IMR-90 (cell line): Measurements from ENCODE around the gene UBE2L3. TPM values are rescaled to one million over a fixed set of nuclear protein-coding genes. Genes with fewer than 3 reads are reported as not detected.
A peak's percentile ranks its signal among the peaks of the same experiment; 100 is the strongest.

Source experiments
- ATAC-seq: fragments of 200-7000 bp; cut with Tn5 transposase; 2 replicates; pipeline ENCODE4 v1.9.1; 2020; ENCODE audit warnings: low read depth, mild to moderate bottlenecking, moderate library complexity
- BruUV-seq: library from RNA; stranded (reverse); fragments of 400-500 nt; replicated peaks from 2 replicates; lab custom pipeline; 2021; lab: Mats Ljungman, UMichigan
- CTCF ChIA-PET: fragments of 300-600 bp; formaldehyde crosslinking; extraction: SDS; loops from one replicate; lab custom pipeline; 2021; ENCODE audit warnings: antibody characterized with exemption; lab: Yijun Ruan, JAX
- POLR2A ChIA-PET: fragments of 300-600 bp; sonication (Branson Sonifier 250); formaldehyde crosslinking; loops from one replicate; lab custom pipeline; 2022; ENCODE audit warnings: antibody characterized with exemption; ENCODE audit not compliant: unreplicated experiment; lab: Charles Lee
- DNase-seq: peaks from one replicate; pipeline ENCODE4 v3.0.0; 2013
- H2AFZ ChIP-seq: replicated peaks from 2 replicates; pipeline ENCODE3; 2013; ENCODE audit warnings: low read length, mild to moderate bottlenecking; ENCODE audit not compliant: poor library complexity
- H2AK5ac ChIP-seq: 2 replicates; pipeline ENCODE4 v1.6.1; 2013; ENCODE audit warnings: low read depth, low read length, inconsistent platforms
- H2AK9ac ChIP-seq: replicated peaks from 2 replicates; pipeline ENCODE3; 2013; ENCODE audit warnings: mild to moderate bottlenecking, low read depth, low read length, moderate library complexity; ENCODE audit not compliant: poor library complexity
- H2BK120ac ChIP-seq: 2 replicates; pipeline ENCODE4 v1.6.1; 2013; ENCODE audit warnings: low read depth, low read length, inconsistent platforms
- H2BK15ac ChIP-seq: 3 replicates; pipeline ENCODE4 v1.6.1; 2013; ENCODE audit warnings: low read depth, low read length, inconsistent platforms
- H2BK20ac ChIP-seq: 2 replicates; pipeline ENCODE4 v1.6.1; 2013; ENCODE audit warnings: low read depth, mild to moderate bottlenecking, inconsistent platforms, low read length, moderate library complexity
- H2BK5ac ChIP-seq: 2 replicates; pipeline ENCODE4 v1.6.1; 2013; ENCODE audit warnings: mild to moderate bottlenecking, low read depth, low read length, inconsistent platforms; ENCODE audit not compliant: poor library complexity, severe bottlenecking
- H3K14ac ChIP-seq: replicated peaks from 2 replicates; pipeline ENCODE4 v1.6.1; 2013; ENCODE audit warnings: low read depth, low read length, inconsistent platforms
- H3K18ac ChIP-seq: 2 replicates; pipeline ENCODE4 v1.6.1; 2013; ENCODE audit warnings: low read depth, low read length, control low read depth
- H3K23ac ChIP-seq: 2 replicates; pipeline ENCODE4 v1.6.1; 2013; ENCODE audit warnings: low read depth, low read length, inconsistent platforms
- H3K27ac ChIP-seq: 2 replicates; pipeline ENCODE4 v1.5.1; 2013; ENCODE audit warnings: mild to moderate bottlenecking, control low read depth, low read length; ENCODE audit not compliant: insufficient read depth
- H3K27me3 ChIP-seq: 2 replicates; pipeline ENCODE4 v1.6.1; 2013; ENCODE audit warnings: low read length; ENCODE audit not compliant: control insufficient read depth, insufficient read depth
- H3K36me3 ChIP-seq: 2 replicates; pipeline ENCODE4 v1.6.1; 2013; ENCODE audit warnings: low read length, mixed read lengths; ENCODE audit not compliant: control insufficient read depth, insufficient read depth
- H3K4ac ChIP-seq: 2 replicates; pipeline ENCODE4 v1.6.1; 2013; ENCODE audit warnings: low read depth, low read length, inconsistent platforms
- H3K4me1 ChIP-seq: 2 replicates; pipeline ENCODE4 v1.6.1; 2013; ENCODE audit warnings: low read length, mixed read lengths; ENCODE audit not compliant: control insufficient read depth, insufficient read depth
- H3K4me2 ChIP-seq: 2 replicates; pipeline ENCODE4 v1.6.1; 2013; ENCODE audit warnings: low read depth, mild to moderate bottlenecking, control low read depth, low read length, moderate library complexity
- H3K4me3 ChIP-seq: 2 replicates; pipeline ENCODE4 v1.5.1; 2013; ENCODE audit warnings: low read depth, mild to moderate bottlenecking, control low read depth, low read length, moderate library complexity; ENCODE audit not compliant: insufficient read depth
- H3K56ac ChIP-seq: 2 replicates; pipeline ENCODE4 v1.6.1; 2013; ENCODE audit warnings: low read length, inconsistent platforms; ENCODE audit not compliant: insufficient read depth; ENCODE audit errors: extremely low read depth
- H3K79me1 ChIP-seq, 2 experiments: 2 replicates each; pipeline ENCODE4 v1.6.1; 2013; ENCODE audit warnings: low read length in 2 of 2, inconsistent platforms in 1 of 2, low read depth in 1 of 2
- H3K9ac ChIP-seq: 2 replicates; pipeline ENCODE4 v1.6.1; 2013; ENCODE audit warnings: low read depth, low read length, control low read depth
- H3K9me1 ChIP-seq: 2 replicates; pipeline ENCODE4 v1.6.1; 2013; ENCODE audit warnings: low read length, inconsistent platforms; ENCODE audit not compliant: insufficient read depth
- H3K9me3 ChIP-seq: 2 replicates; pipeline ENCODE4 v1.6.1; 2013; ENCODE audit warnings: low read length; ENCODE audit not compliant: control insufficient read depth, insufficient read depth
- H4K20me1 ChIP-seq: 2 replicates; pipeline ENCODE4 v1.6.1; 2013; ENCODE audit warnings: low read length, inconsistent platforms; ENCODE audit not compliant: insufficient read depth
- H4K5ac ChIP-seq: 2 replicates; pipeline ENCODE4 v1.6.1; 2013; ENCODE audit warnings: mild to moderate bottlenecking, low read depth, low read length, control low read depth
- H4K8ac ChIP-seq, 2 experiments: 2 replicates each; pipeline ENCODE4 v1.6.1; 2013; ENCODE audit warnings: low read depth in 2 of 2, low read length in 2 of 2, control low read depth in 1 of 2, inconsistent platforms in 1 of 2
- H4K91ac ChIP-seq: 2 replicates; pipeline ENCODE4 v1.6.1; 2013; ENCODE audit warnings: low read depth, low read length, inconsistent platforms; ENCODE audit not compliant: insufficient read depth
- BHLHE40 ChIP-seq: fragments of 150-350 bp; IDR thresholded peaks from 2 replicates; pipeline ENCODE4 v1.6.1; 2016; ENCODE audit warnings: mild to moderate bottlenecking, low read depth, low read length
- CHD1 ChIP-seq: IDR thresholded peaks from 2 replicates; pipeline ENCODE4 v1.6.1; 2012; ENCODE audit warnings: low read depth, low read length, improper control_type of control experiment
- FOS ChIP-seq: fragments of 150-350 bp; IDR thresholded peaks from 2 replicates; pipeline ENCODE4 v1.6.1; 2016; ENCODE audit warnings: low read depth, low read length
- MAFK ChIP-seq: IDR thresholded peaks from 2 replicates; pipeline ENCODE4 v1.6.1; 2012; ENCODE audit warnings: low read depth, low read length, improper control_type of control experiment
- MXI1 ChIP-seq: IDR thresholded peaks from 2 replicates; pipeline ENCODE4 v1.6.1; 2012; ENCODE audit warnings: low read depth, mild to moderate bottlenecking, low read length, moderate library complexity, borderline replicate concordance
- RAD21 ChIP-seq: IDR thresholded peaks from 2 replicates; pipeline ENCODE4 v1.6.1; 2012; ENCODE audit warnings: low read length, improper control_type of control experiment
- SMC3 ChIP-seq: fragments of 150-350 bp; IDR thresholded peaks from 2 replicates; pipeline ENCODE4 v1.6.1; 2016; ENCODE audit warnings: low read depth, mild to moderate bottlenecking, antibody characterized with exemption, low read length, moderate library complexity
- WGBS, 2 experiments: methylation state at CpG; one replicate each; pipeline versions ENCODE4 v1.1.5 to v1.1.7; 2013; ENCODE audit warnings: missing lambda C conversion rate in 2 of 2; ENCODE audit not compliant: insufficient read length in 1 of 2; ENCODE audit errors: extremely low coverage in 2 of 2; 5-methylcytosine and 5-hydroxymethylcytosine counted together
- dilution Hi-C: fragments of 300-500 bp; cut with HindIII; formaldehyde crosslinking; loops from one replicate; pipeline ENCODE4 v1.14.3; 2018; ENCODE audit warnings: low sequenced_read_pairs; ENCODE audit not compliant: unreplicated experiment
- in situ Hi-C: fragments of 300-500 bp; cut with MboI; formaldehyde crosslinking; loops from 3 replicates; pipeline ENCODE4 v1.14.3; 2019; ENCODE audit warnings: low sequenced_read_pairs, inconsistent platforms, mixed read lengths
- intact Hi-C: fragments of 100-400 bp; cut with micrococcal nuclease; formaldehyde crosslinking; loops from 2 replicates; pipeline ENCODE4 v1.10.0; 2022
- polyA plus RNA-seq, 3 experiments: library from polyadenylated mRNA; depleted of rRNA; stranded (reverse); fragments of >200 nt; gene quantifications; 2 replicates each; pipeline ENCODE4 v1.2.3, GENCODE V29; 2012; ENCODE audit warnings: low replicate concordance in 1 of 3
- total RNA-seq: library from RNA; depleted of rRNA; stranded (reverse); fragments of >200 nt; gene quantifications from 2 replicates; pipeline ENCODE4 v1.2.3, GENCODE V29; 2012
- TF ChIP-seq, protein P1 (sequence below): conservative IDR thresholded peaks from 2 replicates; pipeline ENCODE4 v1.5.1; 2012; ENCODE audit warnings: mild to moderate bottlenecking, low read depth, low read length, improper control_type of control experiment

UBE2L3 gene
- total and polyA plus RNA-seq, 2 of the 4 experiments (the other 2 are of a cell fraction), result 29.0 to 72.9 TPM

GRCh38 chr22:21642584-21643448, 75.3 kb downstream of the UBE2L3 start:
- peak overlapping the region; percentile 73 for H3K9ac ChIP-seq
- in situ Hi-C loops, result no loop called here
- H4K20me1 ChIP-seq, result peaks cover 14% of the 10 kb centered on the region
- dilution Hi-C loops, result no loop called here
- no peak overlapping the region for H2BK20ac ChIP-seq
- no peak overlapping the region for H2BK5ac ChIP-seq
- no peaks in the 10 kb centered on the region for H3K27me3 ChIP-seq
- WGBS, 2 experiments, result 3% methylated on average over 18 of the region's 56 CpGs; no CpG with 5 or more reads in 1 of the 2 experiments
- H3K79me1 ChIP-seq, result peaks cover 6 to 27% of the 10 kb centered on the region in 2 experiments; a peak in 3 of 4 replicates
- CTCF ChIA-PET, result interaction anchor here (0.6 to 3.1 kb wide), 5 partner anchors 9 to 351 kb away, joined by 3 to 28 read pairs (median 3); partner anchors contain the start of gene YDJC
- no peak overlapping the region for H4K5ac ChIP-seq
- H2BK15ac ChIP-seq, result no peak overlapping the region
- H2AK5ac ChIP-seq, result no peak overlapping the region
- no TSS peak for BruUV-seq
- peak overlapping the region; percentile 46; the same call in 1 of the 2 replicates for H3K23ac ChIP-seq
- H3K4me3 ChIP-seq, result peak overlapping the region; percentile 87
- no peaks in the 10 kb centered on the region for H3K9me3 ChIP-seq
- no peak overlapping the region for H4K91ac ChIP-seq
- ATAC-seq, result no peak
- peaks cover 1% of the 10 kb centered on the region; the same call in 1 of the 2 replicates for H3K4me1 ChIP-seq
- H4K8ac ChIP-seq, result peak overlapping the region; percentile 71 to 81; a peak in 2 of 4 replicates
- H3K18ac ChIP-seq, result no peak overlapping the region
- peaks cover 5% of the 10 kb centered on the region for H3K9me1 ChIP-seq
- no peak for TF ChIP-seq FOS
- TF ChIP-seq, protein P1, sequence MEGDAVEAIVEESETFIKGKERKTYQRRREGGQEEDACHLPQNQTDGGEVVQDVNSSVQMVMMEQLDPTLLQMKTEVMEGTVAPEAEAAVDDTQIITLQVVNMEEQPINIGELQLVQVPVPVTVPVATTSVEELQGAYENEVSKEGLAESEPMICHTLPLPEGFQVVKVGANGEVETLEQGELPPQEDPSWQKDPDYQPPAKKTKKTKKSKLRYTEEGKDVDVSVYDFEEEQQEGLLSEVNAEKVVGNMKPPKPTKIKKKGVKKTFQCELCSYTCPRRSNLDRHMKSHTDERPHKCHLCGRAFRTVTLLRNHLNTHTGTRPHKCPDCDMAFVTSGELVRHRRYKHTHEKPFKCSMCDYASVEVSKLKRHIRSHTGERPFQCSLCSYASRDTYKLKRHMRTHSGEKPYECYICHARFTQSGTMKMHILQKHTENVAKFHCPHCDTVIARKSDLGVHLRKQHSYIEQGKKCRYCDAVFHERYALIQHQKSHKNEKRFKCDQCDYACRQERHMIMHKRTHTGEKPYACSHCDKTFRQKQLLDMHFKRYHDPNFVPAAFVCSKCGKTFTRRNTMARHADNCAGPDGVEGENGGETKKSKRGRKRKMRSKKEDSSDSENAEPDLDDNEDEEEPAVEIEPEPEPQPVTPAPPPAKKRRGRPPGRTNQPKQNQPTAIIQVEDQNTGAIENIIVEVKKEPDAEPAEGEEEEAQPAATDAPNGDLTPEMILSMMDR, result peak; percentile 62
- no peak for TF ChIP-seq CHD1
- peak; percentile 38 for TF ChIP-seq SMC3
- TF ChIP-seq MXI1, result 0 out of 2 replicates have a peak, but pooled peaks have one; percentile 9
- TF ChIP-seq MAFK, result no peak
- TF ChIP-seq RAD21, result peak; percentile 60
- TF ChIP-seq BHLHE40, result no peak
- peak overlapping the region; percentile 53; the same call in 1 of the 2 replicates for H3K27ac ChIP-seq
- H3K14ac ChIP-seq, result no peak overlapping the region; the same call in 1 of the 2 replicates
- H2BK120ac ChIP-seq, result no peak overlapping the region
- H3K56ac ChIP-seq, result no peak overlapping the region
- H3K4me2 ChIP-seq, result peak overlapping the region; percentile 90
- POLR2A ChIA-PET, result no interaction called here
- H2AFZ ChIP-seq, result peak overlapping the region; percentile 98
- H3K4ac ChIP-seq, result no peak overlapping the region
- peaks cover 5% of the 10 kb centered on the region for H3K36me3 ChIP-seq
- intact Hi-C loops, result no loop called here
- H2AK9ac ChIP-seq, result peak overlapping the region; percentile 73
- peak; percentile 44 for DNase-seq
